GOT3 (cell line): ENCODE results near the gene GCNA.
"Not testable (repeated sequence)": the region's sequence is repeated elsewhere in the genome, so short reads cannot be mapped to it uniquely, and the experiment has no call there.

Experiments
- DNase-seq: peaks from one replicate; lab custom pipeline; 2025; ENCODE audit warnings: mixed read lengths; lab: John Stamatoyannopoulos, UW

Gene GCNA

GRCh38 chrX:71638409-71638808 lies 60.2 kb downstream of the GCNA start:
- DNase-seq, result no peak

GRCh38 chrX:71640002-71640401 lies 61.8 kb downstream of the GCNA start:
- DNase-seq, result no peak

GRCh38 chrX:71644406-71644805 lies 66.2 kb downstream of the GCNA start:
- not testable (repeated sequence) for DNase-seq

GRCh38 chrX:71650333-71650969 lies 72.2 kb downstream of the GCNA start:
- DNase-seq, result no peak

GRCh38 chrX:71652405-71652804 lies 74.2 kb downstream of the GCNA start:
- DNase-seq, result no peak

- DNase-seq, result no peak
Measured at GRCh38 chrX:71653344-71653743, 75.1 kb downstream of the GCNA start.

- DNase-seq, result no peak
Measured at GRCh38 chrX:71657267-71657666, 79.0 kb downstream of the GCNA start.

- DNase-seq, result no peak
Measured at GRCh38 chrX:71659342-71659741, 81.1 kb downstream of the GCNA start.

GRCh38 chrX:71659959-71660358 lies 81.7 kb downstream of the GCNA start:
- no peak for DNase-seq

- DNase-seq, result no peak
Measured at GRCh38 chrX:71660562-71661416, 82.6 kb downstream of the GCNA start.

- DNase-seq, result no peak
Measured at GRCh38 chrX:71661919-71662318, 83.7 kb downstream of the GCNA start.

- DNase-seq, result not testable (repeated sequence)
Measured at GRCh38 chrX:71662654-71663053, 84.4 kb downstream of the GCNA start.
